Ascending aorta (tissue), 2 donors: ENCODE measurements around the gene SLC1A2. TPM values are rescaled to one million over a fixed set of nuclear protein-coding genes. Genes with fewer than 3 reads are reported as not detected.

Source experiments
- DNase-seq, 2 donors: peaks; one replicate each; pipeline ENCODE4 v3.0.0-alpha.2; 2019; ENCODE audit warnings: low spot score in 2 of 2
- H3K27ac ChIP-seq, 2 donors: fragments of 200-600 bp; sonication (generic); one replicate each; pipeline ENCODE4 v1.5.1; 2016 to 2017; ENCODE audit warnings: mild to moderate bottlenecking in 1 of 2
- H3K27me3 ChIP-seq: fragments of 200-600 bp; sonication (generic); one replicate; pipeline ENCODE4 v1.5.1; 2017
- H3K36me3 ChIP-seq, 2 donors: fragments of 200-600 bp; sonication (generic); one replicate each; pipeline ENCODE4 v1.5.1; 2016
- H3K4me1 ChIP-seq, 2 donors: fragments of 200-600 bp; sonication (generic); one replicate each; pipeline ENCODE4 v1.5.1; 2016 to 2017; ENCODE audit warnings: mild to moderate bottlenecking in 1 of 2
- H3K4me3 ChIP-seq, 2 donors: fragments of 200-600 bp; sonication (generic); one replicate each; pipeline ENCODE4 v1.5.1; 2016 to 2017; ENCODE audit warnings: mild to moderate bottlenecking in 1 of 2
- H3K9me3 ChIP-seq, 2 donors: fragments of 200-600 bp; sonication (generic); one replicate each; pipeline ENCODE4 v1.5.1; 2016
- intact Hi-C: fragments of 100-400 bp; cut with DNase I; formaldehyde crosslinking; loops from one replicate; pipeline ENCODE4 v1.15.1; 2023
- total RNA-seq: library from RNA; depleted of rRNA; stranded (reverse); fragments of >200 nt; gene quantifications from one replicate; pipeline ENCODE4 v1.1.0, GENCODE V29; 2016
- TF ChIP-seq, protein P1 (sequence below), 3 experiments: fragments of 200-600 bp in 2 of 3; fragments of 450-650 bp in 1 of 3; sonication (generic) in 2 of 3; IDR thresholded peaks; one replicate each; pipeline ENCODE4 v1.5.1; 2016 to 2019; ENCODE audit warnings: antibody characterized with exemption in 3 of 3, mild to moderate bottlenecking in 1 of 3, moderate library complexity in 1 of 3

SLC1A2 gene
- total RNA-seq, 1 donor from 2014 or later: 0.32 TPM

- intact Hi-C loops: no loop called here
- peak overlapping the region in 1 of 2 donors; percentile 12 for H3K27ac ChIP-seq
- peaks cover 13 to 14% of the 10 kb centered on the region in 2 donors for H3K36me3 ChIP-seq
- TF ChIP-seq, protein P1, sequence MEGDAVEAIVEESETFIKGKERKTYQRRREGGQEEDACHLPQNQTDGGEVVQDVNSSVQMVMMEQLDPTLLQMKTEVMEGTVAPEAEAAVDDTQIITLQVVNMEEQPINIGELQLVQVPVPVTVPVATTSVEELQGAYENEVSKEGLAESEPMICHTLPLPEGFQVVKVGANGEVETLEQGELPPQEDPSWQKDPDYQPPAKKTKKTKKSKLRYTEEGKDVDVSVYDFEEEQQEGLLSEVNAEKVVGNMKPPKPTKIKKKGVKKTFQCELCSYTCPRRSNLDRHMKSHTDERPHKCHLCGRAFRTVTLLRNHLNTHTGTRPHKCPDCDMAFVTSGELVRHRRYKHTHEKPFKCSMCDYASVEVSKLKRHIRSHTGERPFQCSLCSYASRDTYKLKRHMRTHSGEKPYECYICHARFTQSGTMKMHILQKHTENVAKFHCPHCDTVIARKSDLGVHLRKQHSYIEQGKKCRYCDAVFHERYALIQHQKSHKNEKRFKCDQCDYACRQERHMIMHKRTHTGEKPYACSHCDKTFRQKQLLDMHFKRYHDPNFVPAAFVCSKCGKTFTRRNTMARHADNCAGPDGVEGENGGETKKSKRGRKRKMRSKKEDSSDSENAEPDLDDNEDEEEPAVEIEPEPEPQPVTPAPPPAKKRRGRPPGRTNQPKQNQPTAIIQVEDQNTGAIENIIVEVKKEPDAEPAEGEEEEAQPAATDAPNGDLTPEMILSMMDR (IDR thresholded peaks at IDR 0.05): no peak
- H3K4me1 ChIP-seq: no peaks in the 10 kb centered on the region
- no peaks in the 10 kb centered on the region for H3K9me3 ChIP-seq
- H3K27me3 ChIP-seq: no peaks in the 10 kb centered on the region
- DNase-seq: no peak
- H3K4me3 ChIP-seq: no peak overlapping the region
Observed at GRCh38 chr11:35235157-35235468, 184.2 kb downstream of the SLC1A2 start.

DNA sequence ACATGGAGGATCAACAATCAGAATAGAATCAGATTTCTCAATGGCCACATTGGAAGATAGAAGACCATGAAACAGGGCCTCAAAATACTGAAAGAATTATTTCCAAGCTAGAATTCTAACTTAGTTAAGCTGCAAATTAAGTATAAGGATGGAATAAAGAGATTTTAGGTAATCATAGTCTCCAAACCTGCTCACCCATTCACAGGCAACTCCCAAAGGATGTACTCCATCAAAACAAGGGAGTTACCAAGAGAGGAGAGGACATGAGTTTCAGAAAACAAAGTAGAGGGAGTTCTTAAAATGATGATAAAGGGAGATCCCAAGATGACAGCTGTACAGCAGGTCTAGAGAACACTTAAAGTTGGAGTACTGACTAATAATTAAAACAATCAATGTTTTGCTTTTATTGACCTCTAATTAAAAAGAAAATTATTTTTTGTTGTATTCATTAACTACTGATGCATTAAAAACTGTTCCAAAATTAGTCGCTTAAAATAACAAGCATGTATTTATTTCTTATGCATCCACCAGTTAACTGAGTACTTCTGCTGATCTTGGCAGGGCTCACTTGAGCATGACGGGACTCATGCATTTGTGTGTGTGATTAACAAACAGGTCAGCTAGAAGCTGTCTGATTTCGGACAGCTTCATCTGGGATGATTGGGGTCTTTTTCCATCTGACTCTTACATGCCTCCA, 184.8 kb downstream of the SLC1A2 start:
- no peaks in the 10 kb centered on the region for H3K9me3 ChIP-seq
- no peak for DNase-seq
- intact Hi-C loops: no loop called here
- no peaks in the 10 kb centered on the region for H3K4me1 ChIP-seq
- H3K27ac ChIP-seq: peak overlapping the region; percentile 4 to 34
- no peaks in the 10 kb centered on the region for H3K27me3 ChIP-seq
- no peak overlapping the region for H3K4me3 ChIP-seq
- TF ChIP-seq, protein P1 (IDR thresholded peaks at IDR 0.05): no peak
- H3K36me3 ChIP-seq: peaks cover 18 to 19% of the 10 kb centered on the region in 2 donors

- intact Hi-C loops: no loop called here
- no peaks in the 10 kb centered on the region for H3K27me3 ChIP-seq
- DNase-seq: no peak
- peaks cover 29 to 30% of the 10 kb centered on the region in 2 donors for H3K36me3 ChIP-seq
- TF ChIP-seq, protein P1 (IDR thresholded peaks at IDR 0.05): no peak
- peak overlapping the region; percentile 4 to 34 for H3K27ac ChIP-seq
- H3K4me3 ChIP-seq: no peak overlapping the region
- no peaks in the 10 kb centered on the region for H3K4me1 ChIP-seq
- no peaks in the 10 kb centered on the region for H3K9me3 ChIP-seq
Observed at GRCh38 chr11:35233518-35233917, 185.8 kb downstream of the SLC1A2 start.

DNA sequence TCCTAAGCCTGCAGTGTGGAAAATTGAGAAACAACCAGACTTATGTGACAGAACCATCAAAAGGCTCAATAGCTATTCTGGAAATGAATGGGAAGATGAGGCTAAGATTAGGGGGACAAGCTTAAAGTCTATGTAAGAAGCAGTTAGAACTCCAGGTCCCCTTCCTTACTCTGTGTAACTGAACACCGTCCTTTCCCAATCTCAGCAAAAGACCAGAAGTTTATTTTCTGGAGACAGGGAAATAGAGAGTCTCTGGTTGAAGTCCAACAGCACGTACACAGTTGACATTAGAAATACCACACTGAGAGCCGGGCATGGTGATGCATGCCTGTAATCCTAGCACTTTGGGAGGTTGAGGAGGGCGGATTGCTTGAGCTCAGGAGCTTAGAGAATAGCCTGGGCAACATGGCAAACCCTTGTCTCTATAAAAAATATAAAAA, 186.4 kb downstream of the SLC1A2 start:
- no peaks in the 10 kb centered on the region for H3K9me3 ChIP-seq
- no peaks in the 10 kb centered on the region for H3K4me1 ChIP-seq
- no peak for DNase-seq
- H3K27me3 ChIP-seq: no peaks in the 10 kb centered on the region
- intact Hi-C loops: no loop called here
- H3K27ac ChIP-seq: peak overlapping the region; percentile 4 to 34
- TF ChIP-seq, protein P1 (IDR thresholded peaks at IDR 0.05): no peak
- H3K4me3 ChIP-seq: no peak overlapping the region
- peaks cover 30 to 33% of the 10 kb centered on the region in 2 donors for H3K36me3 ChIP-seq

GRCh38 chr11:35231076-35231860, 188.1 kb downstream of the SLC1A2 start:
- TF ChIP-seq, protein P1 (IDR thresholded peaks at IDR 0.05): no peak
- Histone ChIP-seq H3K27ac (no peak overlapping the region), H3K4me3 (no peak overlapping the region), H3K4me1 (no peaks in the 10 kb centered on the region), H3K9me3 (no peaks in the 10 kb centered on the region), H3K36me3 (peaks cover 38 to 42% of the 10 kb centered on the region in 2 donors), H3K27me3 (no peaks in the 10 kb centered on the region)
- intact Hi-C loops: no loop called here
- no peak for DNase-seq
